Gastroesophageal sphincter (tissue), 3 donors: ENCODE measurements around the gene AREL1.

Experiments
- CTCF ChIP-seq, 4 experiments: fragments of 200-600 bp in 2 of 4; fragments of 450-650 bp in 2 of 4; sonication (generic) in 1 of 4; IDR thresholded peaks; one replicate each; pipeline ENCODE4 v1.5.1; 2017 to 2019; ENCODE audit warnings: antibody characterized with exemption in 4 of 4, mild to moderate bottlenecking in 2 of 4, moderate library complexity in 2 of 4
- EP300 ChIP-seq: sonication (generic); formaldehyde crosslinking; IDR thresholded peaks from one replicate; pipeline ENCODE4 v1.6.1; 2017; ENCODE audit warnings: antibody characterized with exemption, mild to moderate bottlenecking
- POLR2A ChIP-seq, 2 donors: fragments of 450-650 bp; IDR thresholded peaks; one replicate each; pipeline ENCODE4 v1.6.1; 2017; ENCODE audit warnings: antibody characterized with exemption in 2 of 2, mild to moderate bottlenecking in 2 of 2, moderate library complexity in 1 of 2
- POLR2AphosphoS5 ChIP-seq: sonication (generic); formaldehyde crosslinking; IDR thresholded peaks from one replicate; pipeline ENCODE4 v1.6.1; 2017; ENCODE audit warnings: antibody characterized with exemption

- no peak for TF ChIP-seq CTCF (IDR thresholded peaks at IDR 0.05)
- no peak for TF ChIP-seq EP300
- no peak for TF ChIP-seq POLR2A (IDR thresholded peaks at IDR 0.05)
- no peak for TF ChIP-seq POLR2AphosphoS5
Observed at GRCh38 chr14:74656964-74657363, 55.9 kb downstream of the AREL1 start.
